Memory B cell (primary cell): ENCODE results near the gene CDH13.

Source experiments
- ATAC-seq: fragments of 150-1000 bp; cut with Tn5 transposase; 2 replicates; pipeline ENCODE4 v1.10.0; 2021; ENCODE audit warnings: low read depth, mild to moderate bottlenecking, moderate library complexity
- DNase-seq, 2 donors: peaks; one replicate each; pipeline ENCODE4 v3.0.0; 2022; ENCODE audit warnings: low spot score in 2 of 2
- H3K27ac Mint-ChIP-seq: one replicate; pipeline ENCODE4 v1.8.0; 2022; ENCODE audit warnings: mild to moderate bottlenecking, moderate library complexity, mixed read lengths
- H3K27me3 Mint-ChIP-seq: one replicate; pipeline ENCODE4 v1.8.0; 2022; ENCODE audit warnings: mixed read lengths
- H3K36me3 Mint-ChIP-seq: one replicate; pipeline ENCODE4 v1.8.0; 2022; ENCODE audit warnings: mild to moderate bottlenecking, mixed read lengths
- H3K4me1 Mint-ChIP-seq: one replicate; pipeline ENCODE4 v1.8.0; 2022; ENCODE audit warnings: mixed read lengths
- H3K4me3 Mint-ChIP-seq: one replicate; pipeline ENCODE4 v1.8.0; 2022; ENCODE audit warnings: mild to moderate bottlenecking, moderate library complexity, mixed read lengths
- H3K9me3 Mint-ChIP-seq: one replicate; pipeline ENCODE4 v1.8.0; 2022; ENCODE audit warnings: mixed read lengths

Gene CDH13

GRCh38 chr16:82834151-82834815 is 207.5 kb downstream of the CDH13 start:
- DNase-seq (no peak), ATAC-seq (no peak)
- Mint-ChIP-seq H3K9me3 (no peaks in the 10 kb centered on the region), H3K36me3 (no peaks in the 10 kb centered on the region), H3K4me1 (no peaks in the 10 kb centered on the region), H3K27me3 (peaks cover 2% of the 10 kb centered on the region), H3K4me3 (no peak overlapping the region), H3K27ac (no peak overlapping the region)

GRCh38 chr16:82835487-82836155 is 208.9 kb downstream of the CDH13 start:
- Mint-ChIP-seq H3K36me3 (no peaks in the 10 kb centered on the region), H3K4me3 (no peak overlapping the region), H3K27ac (no peak overlapping the region), H3K27me3 (peaks cover 1% of the 10 kb centered on the region), H3K9me3 (no peaks in the 10 kb centered on the region), H3K4me1 (no peaks in the 10 kb centered on the region)
- DNase-seq (no peak), ATAC-seq (no peak)

- Mint-ChIP-seq H3K27me3 (peaks cover 3% of the 10 kb centered on the region), H3K36me3 (peaks cover 3% of the 10 kb centered on the region), H3K4me1 (no peaks in the 10 kb centered on the region), H3K9me3 (peaks cover 5% of the 10 kb centered on the region), H3K27ac (no peak overlapping the region), H3K4me3 (no peak overlapping the region)
- DNase-seq (no peak), ATAC-seq (no peak)
Measured at GRCh38 chr16:82841108-82841507, 214.3 kb downstream of the CDH13 start.

- H3K4me3 Mint-ChIP-seq, result no peak overlapping the region
- peaks cover 6% of the 10 kb centered on the region for H3K27me3 Mint-ChIP-seq
- H3K4me1 Mint-ChIP-seq, result no peaks in the 10 kb centered on the region
- H3K36me3 Mint-ChIP-seq, result peaks cover 6% of the 10 kb centered on the region
- no peak for DNase-seq
- no peak overlapping the region for H3K27ac Mint-ChIP-seq
- H3K9me3 Mint-ChIP-seq, result peaks cover 7% of the 10 kb centered on the region
- ATAC-seq, result no peak
Measured at GRCh38 chr16:82843606-82844271, 217.0 kb downstream of the CDH13 start.

- H3K27me3 Mint-ChIP-seq, result peaks cover 6% of the 10 kb centered on the region
- ATAC-seq, result no peak
- H3K4me3 Mint-ChIP-seq, result no peak overlapping the region
- H3K4me1 Mint-ChIP-seq, result no peaks in the 10 kb centered on the region
- no peak for DNase-seq
- peaks cover 7% of the 10 kb centered on the region for H3K9me3 Mint-ChIP-seq
- peaks cover 6% of the 10 kb centered on the region for H3K36me3 Mint-ChIP-seq
- H3K27ac Mint-ChIP-seq, result no peak overlapping the region
Measured at GRCh38 chr16:82845116-82845515, 218.3 kb downstream of the CDH13 start.

- peaks cover 6% of the 10 kb centered on the region for H3K36me3 Mint-ChIP-seq
- ATAC-seq (no peak), DNase-seq (no peak)
- no peaks in the 10 kb centered on the region for H3K4me1 Mint-ChIP-seq
- no peak overlapping the region for H3K27ac Mint-ChIP-seq
- H3K27me3 Mint-ChIP-seq, result peaks cover 7% of the 10 kb centered on the region
- H3K9me3 Mint-ChIP-seq, result peaks cover 7% of the 10 kb centered on the region
- H3K4me3 Mint-ChIP-seq, result no peak overlapping the region
Measured at GRCh38 chr16:82846806-82847205, 220.0 kb downstream of the CDH13 start.

GRCh38 chr16:82848013-82848412 is 221.2 kb downstream of the CDH13 start:
- no peak overlapping the region for H3K4me3 Mint-ChIP-seq
- ATAC-seq (no peak), DNase-seq (no peak)
- no peak overlapping the region for H3K27ac Mint-ChIP-seq
- peaks cover 5% of the 10 kb centered on the region for H3K9me3 Mint-ChIP-seq
- no peaks in the 10 kb centered on the region for H3K4me1 Mint-ChIP-seq
- H3K27me3 Mint-ChIP-seq, result peaks cover 13% of the 10 kb centered on the region
- peaks cover 6% of the 10 kb centered on the region for H3K36me3 Mint-ChIP-seq

GRCh38 chr16:82852388-82853008 is 225.7 kb downstream of the CDH13 start:
- peaks cover 13% of the 10 kb centered on the region for H3K27me3 Mint-ChIP-seq
- H3K4me3 Mint-ChIP-seq, result no peak overlapping the region
- H3K27ac Mint-ChIP-seq, result no peak overlapping the region
- H3K36me3 Mint-ChIP-seq, result no peaks in the 10 kb centered on the region
- no peak for ATAC-seq
- no peaks in the 10 kb centered on the region for H3K9me3 Mint-ChIP-seq
- no peak for DNase-seq
- H3K4me1 Mint-ChIP-seq, result no peaks in the 10 kb centered on the region

- DNase-seq, result no peak
- ATAC-seq, result no peak
- Mint-ChIP-seq H3K27ac (no peak overlapping the region), H3K9me3 (no peaks in the 10 kb centered on the region), H3K4me3 (no peak overlapping the region), H3K36me3 (no peaks in the 10 kb centered on the region), H3K4me1 (no peaks in the 10 kb centered on the region), H3K27me3 (peaks cover 12% of the 10 kb centered on the region)
Measured at GRCh38 chr16:82855471-82855870, 228.7 kb downstream of the CDH13 start.

- Mint-ChIP-seq H3K27ac (no peak overlapping the region), H3K36me3 (no peaks in the 10 kb centered on the region), H3K4me3 (no peak overlapping the region), H3K4me1 (no peaks in the 10 kb centered on the region), H3K27me3 (peaks cover 5% of the 10 kb centered on the region), H3K9me3 (no peaks in the 10 kb centered on the region)
- ATAC-seq (no peak), DNase-seq (no peak)
Measured at GRCh38 chr16:82857693-82858365, 231.1 kb downstream of the CDH13 start.

GRCh38 chr16:82859662-82860061 is 232.9 kb downstream of the CDH13 start:
- Mint-ChIP-seq H3K9me3 (no peaks in the 10 kb centered on the region), H3K27me3 (peaks cover 5% of the 10 kb centered on the region), H3K4me3 (no peak overlapping the region), H3K4me1 (no peaks in the 10 kb centered on the region), H3K27ac (no peak overlapping the region), H3K36me3 (no peaks in the 10 kb centered on the region)
- ATAC-seq, result no peak
- DNase-seq, result no peak

- no peak overlapping the region for H3K27ac Mint-ChIP-seq
- no peak for ATAC-seq
- no peak overlapping the region for H3K4me3 Mint-ChIP-seq
- DNase-seq, result no peak
- no peaks in the 10 kb centered on the region for H3K9me3 Mint-ChIP-seq
- no peaks in the 10 kb centered on the region for H3K36me3 Mint-ChIP-seq
- peaks cover 5% of the 10 kb centered on the region for H3K27me3 Mint-ChIP-seq
- no peaks in the 10 kb centered on the region for H3K4me1 Mint-ChIP-seq
Measured at GRCh38 chr16:82860071-82860470, 233.3 kb downstream of the CDH13 start.

GRCh38 chr16:82862057-82862456 is 235.3 kb downstream of the CDH13 start:
- Mint-ChIP-seq H3K4me1 (peaks cover 2% of the 10 kb centered on the region), H3K9me3 (no peaks in the 10 kb centered on the region), H3K27me3 (no peaks in the 10 kb centered on the region), H3K27ac (no peak overlapping the region), H3K4me3 (no peak overlapping the region), H3K36me3 (peaks cover 5% of the 10 kb centered on the region)
- no peak for DNase-seq
- no peak for ATAC-seq
